Stimulated activated CD4-positive, alpha-beta T cell treated with anti-CD3 and anti-CD28 coated beads, Interleukin-15, amount 100 ng/mL, for 24 hours (primary cell): ENCODE measurements around the gene ARPC4.
"Not testable (repeated sequence)": the region's sequence is repeated elsewhere in the genome, so short reads cannot be mapped to it uniquely, and the experiment has no call there.

Source experiments
- DNase-seq: peaks from one replicate; pipeline ENCODE4 v3.0.0-alpha.2; 2020

Gene ARPC4

DNA sequence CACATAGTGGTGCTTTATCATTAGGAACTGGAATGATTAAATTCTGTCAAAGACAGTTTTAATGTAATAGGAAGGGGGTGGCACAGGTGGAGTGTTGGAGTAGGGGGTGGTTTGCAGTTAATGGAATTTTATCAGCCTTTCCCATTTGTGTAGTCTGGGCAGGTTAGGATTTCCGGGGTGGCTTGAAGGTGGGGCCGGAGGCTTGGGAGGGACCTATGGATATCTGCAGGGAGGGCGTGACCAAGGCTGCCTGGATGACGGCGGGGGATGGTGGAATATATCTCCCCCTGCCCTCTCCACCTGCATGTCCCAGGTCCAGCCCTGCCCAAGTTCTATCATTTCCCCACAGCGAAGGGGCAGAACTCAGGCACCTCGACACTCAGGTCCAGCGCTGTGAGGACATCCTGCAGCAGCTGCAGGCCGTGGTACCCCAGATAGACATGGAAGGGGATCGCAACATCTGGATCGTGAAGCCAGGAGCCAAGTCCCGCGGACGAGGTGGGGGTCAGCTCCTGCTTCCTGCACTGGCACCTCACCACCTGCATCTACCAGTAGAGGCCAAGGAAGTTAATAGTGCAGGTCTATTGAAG is 32.7 kb downstream of the ARPC4 start:
- DNase-seq = no peak

DNA sequence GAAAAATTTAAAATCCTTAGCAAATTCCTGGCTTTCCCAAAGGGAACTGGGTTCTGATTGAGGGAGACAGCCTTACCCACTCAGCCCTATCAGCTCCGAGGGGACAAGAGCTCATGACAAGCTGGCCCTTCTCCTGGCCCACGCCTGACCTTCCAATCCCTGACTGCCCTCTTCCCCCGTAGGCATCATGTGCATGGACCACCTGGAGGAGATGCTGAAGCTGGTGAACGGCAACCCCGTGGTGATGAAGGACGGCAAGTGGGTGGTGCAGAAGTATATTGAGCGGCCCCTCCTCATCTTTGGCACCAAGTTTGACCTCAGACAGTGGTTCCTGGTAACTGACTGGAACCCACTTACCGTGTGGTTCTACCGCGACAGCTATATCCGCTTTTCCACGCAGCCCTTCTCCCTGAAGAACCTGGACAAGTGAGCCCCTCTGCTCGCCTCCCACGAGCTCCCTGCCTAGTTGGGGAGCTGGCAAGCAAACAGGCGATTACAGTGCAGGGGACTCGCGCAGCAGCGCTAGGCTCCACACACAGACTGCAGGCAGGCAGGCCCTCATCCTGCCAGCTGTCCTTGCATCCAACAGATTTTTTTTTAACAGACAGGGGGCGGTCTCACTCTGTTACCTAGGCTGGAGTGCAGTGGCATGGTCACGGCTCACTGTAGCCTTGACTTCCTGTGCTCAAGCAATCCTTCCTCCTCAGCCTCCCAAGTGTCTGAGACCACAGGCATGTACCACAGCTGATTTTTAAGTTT is 34.1 kb downstream of the ARPC4 start:
- peak; percentile 32 for DNase-seq

DNA sequence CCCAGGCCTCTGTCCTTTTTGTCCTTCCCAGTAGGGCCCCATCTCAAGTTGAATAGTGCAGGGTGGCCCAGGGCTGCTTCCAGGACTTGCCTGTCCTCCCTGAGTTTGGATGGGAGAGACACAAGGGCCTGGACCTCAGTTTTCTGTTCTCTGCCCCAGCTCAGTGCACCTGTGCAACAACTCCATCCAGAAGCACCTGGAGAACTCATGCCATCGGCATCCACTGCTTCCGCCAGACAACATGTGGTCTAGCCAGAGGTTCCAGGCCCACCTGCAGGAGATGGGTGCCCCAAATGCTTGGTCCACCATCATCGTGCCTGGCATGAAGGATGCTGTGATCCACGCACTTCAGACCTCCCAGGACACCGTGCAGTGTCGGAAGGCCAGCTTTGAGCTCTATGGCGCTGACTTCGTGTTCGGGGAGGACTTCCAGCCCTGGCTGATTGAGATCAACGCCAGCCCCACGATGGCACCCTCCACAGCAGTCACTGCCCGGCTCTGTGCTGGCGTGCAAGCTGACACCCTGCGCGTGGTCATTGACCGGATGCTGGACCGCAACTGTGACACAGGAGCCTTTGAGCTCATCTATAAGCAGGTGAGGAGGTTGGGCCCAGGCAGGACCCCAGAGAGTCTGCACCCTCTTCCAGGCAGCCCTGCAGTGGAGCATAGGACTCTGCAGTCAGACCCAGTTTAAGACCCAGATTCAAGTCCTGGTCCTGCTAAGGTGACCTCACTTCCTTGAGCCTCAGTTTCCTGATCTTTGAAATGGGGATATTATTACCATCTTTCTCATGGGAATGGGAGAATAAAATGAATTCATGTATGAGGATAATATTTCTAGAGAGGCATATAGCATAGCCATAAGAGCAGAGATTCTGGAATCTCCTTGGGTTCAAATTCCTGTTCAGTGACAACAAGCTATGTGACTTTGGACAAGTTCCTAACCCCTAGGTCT is 36.2 kb downstream of the ARPC4 start:
- no peak for DNase-seq

- no peak for DNase-seq
These were observed 38.4 kb downstream of the ARPC4 start for GRCh38 chr3:9831253-9831652.

- no peak for DNase-seq
These were observed 40.2 kb downstream of the ARPC4 start for GRCh38 chr3:9833078-9833477.

GRCh38 chr3:9834520-9835380 is 41.9 kb downstream of the ARPC4 start:
- no peak for DNase-seq

- DNase-seq = no peak
These were observed 45.1 kb downstream of the ARPC4 start for GRCh38 chr3:9837701-9838582.

DNA sequence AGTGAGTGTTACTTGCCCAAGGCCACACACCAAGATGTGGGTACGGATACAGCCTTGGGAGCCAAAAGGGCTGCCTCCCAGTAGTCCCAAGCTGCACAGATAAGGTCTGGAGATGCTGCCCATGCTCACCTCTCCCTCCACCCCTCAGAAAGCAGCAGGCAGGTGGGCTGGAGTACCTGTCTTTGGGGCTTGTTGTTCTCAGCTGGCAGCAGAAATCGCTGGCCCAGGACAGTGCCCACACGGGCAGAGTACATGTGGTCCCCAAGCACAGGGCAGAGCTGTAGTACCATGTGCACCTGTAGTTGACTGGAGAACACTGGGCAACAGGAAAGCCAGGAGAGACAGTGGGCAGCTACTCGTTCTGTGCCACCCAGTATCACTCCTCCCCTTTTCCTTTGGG is 46.0 kb downstream of the ARPC4 start:
- no peak for DNase-seq

- no peak for DNase-seq
These were observed 48.1 kb downstream of the ARPC4 start for GRCh38 chr3:9841015-9841414.

DNA sequence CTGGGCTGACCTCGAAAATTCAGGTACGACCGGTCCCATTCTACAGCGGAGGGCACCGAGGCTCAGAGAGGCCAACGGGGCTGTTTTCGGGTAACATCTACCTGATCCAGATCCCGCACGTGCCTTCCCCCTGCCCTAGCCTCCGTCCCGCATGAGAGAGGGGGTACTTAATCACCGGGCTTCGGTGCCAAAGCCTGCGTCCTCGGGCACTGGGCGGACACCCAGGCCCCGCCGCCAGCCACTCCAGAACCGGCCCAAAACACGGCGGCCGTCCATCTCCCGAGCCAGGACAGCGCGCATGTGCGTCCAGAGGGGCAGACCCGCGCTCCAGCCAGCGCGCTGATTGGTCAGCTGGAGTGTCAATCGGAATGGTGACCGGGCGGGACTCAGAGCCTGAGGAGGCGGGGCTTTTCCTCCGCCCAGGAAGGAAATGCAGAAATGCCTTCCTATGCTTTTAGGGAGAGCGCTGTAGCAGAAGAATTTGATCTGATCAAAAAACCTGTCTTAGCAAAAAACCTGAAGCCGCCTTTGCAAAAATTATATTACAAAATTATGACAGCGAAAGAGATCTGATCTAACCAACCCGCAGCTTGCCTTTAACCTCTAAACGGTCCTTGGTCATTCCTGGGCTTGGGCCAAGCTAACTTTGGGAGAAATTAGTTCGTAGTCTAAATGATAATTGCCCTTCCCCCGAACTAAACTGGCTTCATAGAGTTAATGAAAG is 51.0 kb downstream of the ARPC4 start, which contains the start of gene RPUSD3:
Gene RPUSD3, minus strand, starts transcription at position 294 of the 724 bp plus-strand sequence. Its CDS starts 18 bp downstream, at position 276.
- peak; percentile 96 for DNase-seq

GRCh38 chr3:9846231-9846630 is 53.3 kb downstream of the ARPC4 start:
- DNase-seq = no peak

GRCh38 chr3:9846931-9847488 is 54.1 kb downstream of the ARPC4 start:
- DNase-seq = no peak

DNA sequence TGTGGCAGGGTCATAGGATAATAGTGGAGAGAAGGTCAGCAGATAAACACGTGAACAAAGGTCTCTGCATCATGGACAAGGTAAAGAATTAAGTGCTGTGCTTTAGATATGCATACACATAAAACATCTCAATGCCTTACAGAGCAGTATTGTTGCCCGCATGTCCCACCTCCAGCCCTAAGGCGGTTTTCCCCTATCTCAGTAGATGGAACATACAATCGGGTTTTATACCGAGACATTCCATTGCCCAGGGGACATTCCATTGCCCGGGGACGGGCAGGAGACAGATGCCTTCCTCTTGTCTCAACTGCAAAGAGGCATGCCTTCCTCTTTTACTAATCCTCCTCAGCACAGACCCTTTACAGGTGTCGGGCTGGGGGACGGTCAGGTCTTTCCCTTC is 55.0 kb downstream of the ARPC4 start:
- not testable (repeated sequence) for DNase-seq

GRCh38 chr3:9848860-9849259 is 56.0 kb downstream of the ARPC4 start:
- not testable (repeated sequence) for DNase-seq

DNA sequence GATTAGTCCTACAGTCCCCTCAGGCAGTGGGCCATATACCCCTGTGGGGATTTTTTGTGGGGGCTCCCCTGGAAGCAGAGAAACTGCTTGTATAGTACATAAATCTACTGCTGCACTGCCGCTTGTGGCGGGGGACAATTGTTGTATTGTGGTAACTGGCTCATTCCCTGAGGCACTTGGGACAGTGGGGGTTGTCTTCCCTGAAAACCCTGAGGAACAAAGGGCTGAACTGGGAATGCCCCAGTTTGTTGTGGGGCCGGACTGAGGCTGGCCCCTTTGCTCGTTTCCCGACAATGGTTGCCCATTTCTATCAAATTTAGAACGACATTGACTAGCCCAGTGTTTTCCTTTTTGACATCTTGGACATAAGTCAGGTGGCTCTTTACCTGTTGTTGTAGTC is 58.5 kb downstream of the ARPC4 start:
- DNase-seq = not testable (repeated sequence)

DNA sequence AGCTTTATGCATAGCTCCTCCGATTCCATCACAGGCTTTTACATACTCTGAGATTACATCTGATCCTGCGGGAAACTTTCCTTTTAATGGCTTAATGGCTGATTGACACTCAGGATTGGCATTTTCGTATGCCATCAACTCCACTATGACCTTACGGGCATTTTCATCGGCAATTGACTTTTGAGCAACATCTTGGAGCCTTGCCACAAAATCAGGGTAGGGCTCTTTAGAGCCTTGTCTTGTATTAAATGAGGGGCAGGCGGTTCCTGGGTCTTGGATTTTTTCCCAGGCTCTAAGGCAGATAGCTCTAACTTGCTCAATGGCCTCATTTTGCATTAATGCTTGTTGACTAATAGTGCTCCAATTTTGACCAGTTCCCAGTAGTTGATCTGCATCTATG is 59.0 kb downstream of the ARPC4 start:
- DNase-seq = not testable (repeated sequence)

DNA sequence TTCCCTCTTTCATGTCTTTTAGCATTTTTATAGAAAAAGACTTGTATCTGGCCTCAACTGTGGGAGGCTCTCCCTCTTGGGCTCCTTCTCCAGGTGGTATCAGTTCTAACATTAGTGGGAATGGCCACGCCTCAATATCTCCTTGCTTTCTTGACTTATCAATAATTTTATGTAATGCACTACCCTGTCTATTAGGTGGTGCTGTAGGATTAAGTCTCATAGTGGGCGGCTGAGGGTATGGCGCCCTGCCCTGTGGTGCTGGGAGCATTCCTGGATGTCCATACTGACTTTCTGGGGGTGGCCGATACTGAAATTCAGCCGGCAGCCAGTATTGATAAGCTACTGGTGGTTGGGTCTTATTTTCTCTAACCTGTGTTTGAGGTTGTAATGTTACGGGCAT is 59.6 kb downstream of the ARPC4 start:
- DNase-seq = no peak

DNA sequence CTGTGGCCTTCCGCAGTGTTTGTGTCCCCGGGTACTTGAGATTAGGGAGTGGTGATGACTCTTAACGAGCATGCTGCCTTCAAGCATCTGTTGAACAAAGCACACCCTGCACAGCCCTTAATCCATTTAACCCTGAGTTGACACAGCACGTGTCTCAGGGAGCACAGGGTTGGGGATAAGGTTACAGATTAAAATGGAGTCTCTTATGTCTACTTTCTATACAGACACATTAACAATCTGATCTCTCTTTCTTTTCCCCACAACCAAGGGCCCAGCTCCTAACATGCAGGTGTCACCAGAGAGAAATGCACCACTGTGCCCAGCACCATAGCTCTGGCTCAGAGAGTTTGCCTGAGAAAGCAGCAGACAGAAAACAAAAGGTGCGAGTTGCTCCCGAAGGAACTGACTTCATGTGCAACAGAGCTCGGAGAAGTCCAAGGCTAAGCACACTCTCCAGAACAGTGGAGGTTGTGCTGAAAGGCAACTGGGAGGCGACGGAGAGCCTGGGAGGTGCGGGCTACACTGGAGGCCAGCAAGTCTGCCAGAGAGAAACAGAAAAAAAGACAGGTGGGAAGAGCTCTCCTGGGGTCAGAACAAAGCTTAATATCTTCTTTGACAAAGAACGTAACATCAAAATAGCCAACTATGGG is 61.5 kb downstream of the ARPC4 start:
- not testable (repeated sequence) for DNase-seq

DNA sequence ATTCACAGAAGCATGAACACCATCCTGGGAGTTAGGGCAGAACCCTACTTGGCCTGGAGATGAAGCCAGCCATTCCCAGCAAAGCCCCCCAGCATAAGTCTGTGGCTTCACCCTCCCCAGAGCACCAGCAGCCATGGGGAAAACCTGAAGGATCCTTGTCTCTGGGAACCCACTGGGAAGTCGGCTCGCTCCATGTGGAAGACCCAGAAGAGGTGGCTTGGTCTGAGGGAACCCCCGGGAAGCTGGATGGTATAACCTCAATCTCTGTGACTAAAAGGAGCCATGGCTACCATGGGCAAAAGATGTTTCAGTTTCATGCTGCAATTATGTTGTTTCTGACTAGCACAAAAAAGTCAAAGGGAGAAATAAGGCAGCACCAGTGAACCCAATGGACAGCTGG is 62.7 kb downstream of the ARPC4 start:
- DNase-seq = no peak
